HUES6 (cell line): ENCODE data around the gene PTPRCAP.

Experiments
- H3K27ac ChIP-seq: 2 replicates; pipeline ENCODE4 v1.7.0; 2013; ENCODE audit warnings: low read depth, mild to moderate bottlenecking, low read length, inconsistent platforms
- H3K27me3 ChIP-seq: 2 replicates; pipeline ENCODE4 v1.6.1; 2013; ENCODE audit warnings: low read length; ENCODE audit not compliant: control insufficient read depth, insufficient read depth
- H3K36me3 ChIP-seq: 2 replicates; pipeline ENCODE4 v1.6.1; 2013; ENCODE audit warnings: low read length; ENCODE audit not compliant: control insufficient read depth, insufficient read depth
- H3K4me1 ChIP-seq: 2 replicates; pipeline ENCODE4 v1.6.1; 2013; ENCODE audit warnings: low read length; ENCODE audit not compliant: control insufficient read depth, insufficient read depth
- H3K4me3 ChIP-seq: 2 replicates; pipeline ENCODE4 v1.5.1; 2013; ENCODE audit warnings: low read depth, low read length
- H3K9ac ChIP-seq: one replicate; pipeline ENCODE4 v1.6.1; 2013; ENCODE audit warnings: mild to moderate bottlenecking, low read length
- H3K9me3 ChIP-seq: 2 replicates; pipeline ENCODE4 v1.6.1; 2013; ENCODE audit warnings: low read depth, low read length; ENCODE audit not compliant: control insufficient read depth, insufficient read depth

PTPRCAP gene

GRCh38 chr11:67450796-67451657 is 13.5 kb upstream of the PTPRCAP start:
- no peaks in the 10 kb centered on the region for H3K9me3 ChIP-seq
- H3K27me3 ChIP-seq, result no peaks in the 10 kb centered on the region; the same call in 1 of the 2 replicates
- H3K36me3 ChIP-seq, result no peaks in the 10 kb centered on the region
- H3K9ac ChIP-seq, result no peak overlapping the region
- H3K4me1 ChIP-seq, result no peaks in the 10 kb centered on the region
- H3K27ac ChIP-seq, result no peak overlapping the region
- no peak overlapping the region for H3K4me3 ChIP-seq

GRCh38 chr11:67449116-67449844 is 11.8 kb upstream of the PTPRCAP start:
- no peaks in the 10 kb centered on the region for H3K4me1 ChIP-seq
- H3K36me3 ChIP-seq, result no peaks in the 10 kb centered on the region
- H3K27me3 ChIP-seq, result no peaks in the 10 kb centered on the region; the same call in 1 of the 2 replicates
- no peak overlapping the region for H3K27ac ChIP-seq
- H3K4me3 ChIP-seq, result no peak overlapping the region
- no peaks in the 10 kb centered on the region for H3K9me3 ChIP-seq
- H3K9ac ChIP-seq, result no peak overlapping the region

- Histone ChIP-seq H3K27me3 (no peaks in the 10 kb centered on the region; the same call in 1 of the 2 replicates), H3K9ac (no peak overlapping the region), H3K4me1 (no peaks in the 10 kb centered on the region), H3K27ac (no peak overlapping the region), H3K9me3 (no peaks in the 10 kb centered on the region), H3K36me3 (no peaks in the 10 kb centered on the region), H3K4me3 (no peak overlapping the region)
Observed at GRCh38 chr11:67448220-67448609, 10.7 kb upstream of the PTPRCAP start.

GRCh38 chr11:67445515-67445914 is 8.0 kb upstream of the PTPRCAP start:
- Histone ChIP-seq H3K9me3 (no peaks in the 10 kb centered on the region), H3K27me3 (no peaks in the 10 kb centered on the region; the same call in 1 of the 2 replicates), H3K4me1 (no peaks in the 10 kb centered on the region), H3K27ac (no peak overlapping the region), H3K36me3 (peaks cover 16% of the 10 kb centered on the region), H3K4me3 (no peak overlapping the region), H3K9ac (no peak overlapping the region)

- H3K4me3 ChIP-seq, result peak overlapping the region; percentile 90
- no peaks in the 10 kb centered on the region for H3K9me3 ChIP-seq
- H3K4me1 ChIP-seq, result peaks cover 2% of the 10 kb centered on the region
- peak overlapping the region; percentile 73; the same call in 1 of the 2 replicates for H3K27ac ChIP-seq
- no peaks in the 10 kb centered on the region; the same call in 1 of the 2 replicates for H3K27me3 ChIP-seq
- peak overlapping the region; percentile 95 for H3K9ac ChIP-seq
- peaks cover 36% of the 10 kb centered on the region for H3K36me3 ChIP-seq
Observed at GRCh38 chr11:67442504-67443404, 5.3 kb upstream of the PTPRCAP start.

GRCh38 chr11:67441731-67442351 is 4.4 kb upstream of the PTPRCAP start:
- Histone ChIP-seq H3K9me3 (no peaks in the 10 kb centered on the region), H3K9ac (peak overlapping the region; percentile 95), H3K27me3 (no peaks in the 10 kb centered on the region; the same call in 1 of the 2 replicates), H3K4me1 (peaks cover 10% of the 10 kb centered on the region), H3K27ac (no peak overlapping the region), H3K36me3 (peaks cover 40% of the 10 kb centered on the region), H3K4me3 (peak overlapping the region; percentile 90; the same call in 1 of the 2 replicates)

GRCh38 chr11:67441098-67441563 is 3.6 kb upstream of the PTPRCAP start:
- Histone ChIP-seq H3K4me1 (peaks cover 15% of the 10 kb centered on the region), H3K36me3 (peaks cover 40% of the 10 kb centered on the region), H3K9ac (no peak overlapping the region), H3K27me3 (no peaks in the 10 kb centered on the region; the same call in 1 of the 2 replicates), H3K9me3 (no peaks in the 10 kb centered on the region), H3K27ac (no peak overlapping the region), H3K4me3 (no peak overlapping the region)

- Histone ChIP-seq H3K27ac (no peak overlapping the region), H3K4me3 (no peak overlapping the region), H3K36me3 (peaks cover 44% of the 10 kb centered on the region), H3K4me1 (peaks cover 21% of the 10 kb centered on the region), H3K9me3 (no peaks in the 10 kb centered on the region), H3K9ac (no peak overlapping the region), H3K27me3 (no peaks in the 10 kb centered on the region)
Observed at GRCh38 chr11:67440229-67441097, 3.0 kb upstream of the PTPRCAP start.

GRCh38 chr11:67439321-67440228 is 2.1 kb upstream of the PTPRCAP start:
- Histone ChIP-seq H3K27me3 (no peaks in the 10 kb centered on the region), H3K36me3 (peaks cover 52% of the 10 kb centered on the region), H3K4me1 (peaks cover 25% of the 10 kb centered on the region), H3K9me3 (no peaks in the 10 kb centered on the region), H3K27ac (no peak overlapping the region), H3K4me3 (no peak overlapping the region), H3K9ac (no peak overlapping the region)
